Bone marrow (tissue), 2 donors: ENCODE data around the gene TSPAN32.
"Not testable (repeated sequence)": the region's sequence is repeated elsewhere in the genome, so short reads cannot be mapped to it uniquely, and the experiment has no call there.

Experiments used
- DNase-seq, 2 donors: peaks; one replicate each; lab custom pipeline; 2025; lab: John Stamatoyannopoulos, UW

The TSPAN32 gene

GRCh38 chr11:2267306-2267850, 34.4 kb upstream of the TSPAN32 start:
- DNase-seq: no peak

- no peak for DNase-seq
These were observed 33.7 kb upstream of the TSPAN32 start for GRCh38 chr11:2267851-2268728.

- DNase-seq: peak; percentile 78 to 82
These were observed 32.8 kb upstream of the TSPAN32 start for GRCh38 chr11:2268729-2269600.

DNA sequence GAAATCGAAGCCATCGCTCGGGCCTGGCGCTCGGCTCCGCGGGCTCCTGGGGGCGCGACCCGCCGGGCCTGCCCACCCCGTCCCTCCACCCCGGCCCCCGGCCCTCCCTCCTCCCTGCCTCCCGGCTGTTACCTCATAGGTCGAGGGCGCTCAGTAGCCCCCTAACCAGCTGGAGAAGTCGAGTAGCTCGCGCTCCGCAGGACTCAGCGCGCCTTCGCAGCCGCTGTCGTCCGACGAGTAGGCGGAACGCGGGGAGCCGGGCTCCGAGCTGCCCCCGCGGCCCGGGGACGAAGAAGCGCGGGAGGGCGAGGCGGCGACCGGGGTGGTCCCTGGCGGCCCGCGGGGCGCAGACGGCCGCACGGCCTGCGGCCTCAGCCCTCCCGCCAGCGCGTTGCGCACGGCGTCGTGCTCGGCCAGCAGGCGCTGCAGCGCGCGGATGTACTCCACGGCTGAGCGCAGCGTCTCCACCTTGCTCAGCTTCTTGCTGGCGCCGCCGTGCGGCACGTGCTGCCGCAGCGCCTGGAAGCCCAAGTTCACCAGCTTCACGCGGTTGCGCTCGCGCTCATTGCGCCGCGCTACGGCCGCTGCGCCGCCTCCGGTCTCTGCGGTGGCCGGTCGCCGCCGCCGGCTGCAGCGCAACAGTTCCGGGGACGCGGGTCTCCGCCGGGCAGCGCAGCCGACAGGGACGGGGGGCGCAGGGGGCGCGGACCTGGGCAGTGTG, 32.1 kb upstream of the TSPAN32 start:
- peak; percentile 8 to 69 for DNase-seq

DNA sequence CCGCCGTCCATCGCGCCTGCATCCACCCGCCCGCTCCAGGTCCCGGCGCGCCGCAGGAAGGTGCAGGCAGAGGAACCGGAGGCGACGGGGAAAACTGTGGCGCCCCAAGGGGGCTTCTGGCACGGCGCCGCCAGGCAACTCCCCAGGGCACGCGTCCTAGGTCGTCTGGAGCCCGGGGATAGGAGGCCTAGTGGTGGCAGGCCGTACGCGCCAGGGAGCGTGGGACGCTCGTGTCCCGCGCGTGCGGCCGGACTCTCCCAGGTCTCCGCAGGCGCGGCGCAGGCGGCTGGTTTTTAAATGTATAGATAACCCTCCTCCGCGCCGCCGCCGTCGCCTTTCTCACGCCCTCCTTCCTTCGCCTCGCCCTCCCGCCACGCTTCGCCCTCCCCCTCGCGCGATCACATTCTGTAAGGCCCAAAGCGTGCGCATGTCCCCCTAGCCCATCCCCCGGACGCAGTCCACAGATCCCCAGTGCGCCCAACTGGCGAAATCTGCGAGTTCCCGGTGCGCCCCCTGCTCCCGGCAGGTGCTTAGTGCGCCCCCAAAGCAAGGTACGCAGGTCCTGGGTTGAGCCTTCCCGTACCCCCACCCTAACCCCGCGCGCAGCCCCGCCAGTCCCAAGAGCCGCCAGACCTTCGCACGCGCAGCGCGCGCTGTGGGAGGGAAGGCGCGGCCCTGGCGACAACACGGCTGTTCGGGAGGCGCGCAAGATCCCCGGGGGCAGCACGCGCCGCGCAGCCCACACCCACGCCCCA, 31.3 kb upstream of the TSPAN32 start, which contains the start of gene ASCL2:
TSS of gene ASCL2 (minus strand) at position 267 of the 755 bp plus-strand sequence. CDS start at position 11, 256 bp downstream.
- DNase-seq: peak in 1 of 2 donors; percentile 29

GRCh38 chr11:2271077-2271326, 30.8 kb upstream of the TSPAN32 start:
- DNase-seq: peak in 1 of 2 donors; percentile 46

DNA sequence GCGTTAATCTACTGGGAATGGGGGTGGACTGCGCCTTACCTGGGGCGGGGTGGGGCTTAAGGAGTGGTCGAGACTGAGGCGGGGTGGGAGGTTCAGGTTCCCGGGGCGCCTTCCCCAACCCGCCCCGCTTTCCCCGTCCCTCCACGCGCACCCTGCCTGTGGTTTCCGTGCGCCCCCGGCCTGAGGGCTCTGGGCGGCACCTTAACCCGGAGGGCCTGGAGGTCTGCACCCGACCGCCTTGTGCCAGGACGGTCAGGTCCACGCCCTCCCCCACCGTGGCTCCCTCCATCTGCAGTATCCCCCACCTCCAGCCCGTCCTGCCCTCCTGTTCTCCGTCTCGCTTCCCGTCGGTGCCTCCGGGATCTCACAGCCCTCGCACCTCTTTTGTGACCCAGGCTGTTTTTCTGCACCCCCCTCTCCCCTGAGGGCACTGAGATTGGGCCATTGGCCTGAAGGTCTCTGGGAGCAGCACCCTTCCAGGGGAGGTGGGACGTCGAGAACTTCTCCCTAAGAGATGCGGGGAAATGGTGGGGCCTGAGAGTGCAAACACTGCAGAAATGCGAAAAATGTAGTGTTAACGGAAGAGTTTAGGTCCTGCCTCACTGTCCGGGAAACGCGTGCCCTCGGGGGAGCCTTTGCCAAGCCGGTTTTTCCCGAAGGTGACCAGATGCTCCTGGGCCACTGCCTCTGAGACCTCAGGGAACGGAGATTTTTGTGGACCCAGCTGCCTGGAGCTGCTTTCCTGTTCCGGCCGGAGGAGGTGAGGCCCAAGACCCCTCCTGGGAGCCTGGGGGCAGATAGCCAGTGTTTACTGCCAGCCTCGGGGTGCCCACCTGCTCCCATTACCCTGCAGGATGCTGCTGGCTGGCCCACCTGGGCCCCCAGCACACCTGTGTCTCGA, 30.2 kb upstream of the TSPAN32 start:
- no peak for DNase-seq

- no peak for DNase-seq
These were observed 29.4 kb upstream of the TSPAN32 start for GRCh38 chr11:2272228-2272945.

DNA sequence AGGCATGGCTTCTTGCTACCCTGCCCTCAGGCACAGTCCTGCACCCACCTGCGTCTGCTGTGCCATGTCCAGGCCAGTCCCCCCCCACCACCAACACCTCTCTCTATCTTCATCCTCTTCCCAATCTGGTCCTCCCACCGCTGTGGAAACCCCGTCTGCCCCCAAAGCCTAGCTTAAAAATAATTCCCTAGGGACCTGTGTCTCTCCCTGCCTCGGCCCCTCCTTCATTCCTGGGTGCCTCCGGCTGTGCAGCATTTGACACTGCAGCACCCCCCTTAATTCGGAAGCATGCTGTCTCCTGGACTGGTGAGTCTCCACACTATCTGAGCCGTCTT, 28.9 kb upstream of the TSPAN32 start:
- DNase-seq: no peak

GRCh38 chr11:2273311-2273710, 28.5 kb upstream of the TSPAN32 start:
- DNase-seq: no peak

- no peak for DNase-seq
These were observed 28.0 kb upstream of the TSPAN32 start for GRCh38 chr11:2273771-2274170.

GRCh38 chr11:2275334-2276279, 26.2 kb upstream of the TSPAN32 start:
- no peak for DNase-seq

DNA sequence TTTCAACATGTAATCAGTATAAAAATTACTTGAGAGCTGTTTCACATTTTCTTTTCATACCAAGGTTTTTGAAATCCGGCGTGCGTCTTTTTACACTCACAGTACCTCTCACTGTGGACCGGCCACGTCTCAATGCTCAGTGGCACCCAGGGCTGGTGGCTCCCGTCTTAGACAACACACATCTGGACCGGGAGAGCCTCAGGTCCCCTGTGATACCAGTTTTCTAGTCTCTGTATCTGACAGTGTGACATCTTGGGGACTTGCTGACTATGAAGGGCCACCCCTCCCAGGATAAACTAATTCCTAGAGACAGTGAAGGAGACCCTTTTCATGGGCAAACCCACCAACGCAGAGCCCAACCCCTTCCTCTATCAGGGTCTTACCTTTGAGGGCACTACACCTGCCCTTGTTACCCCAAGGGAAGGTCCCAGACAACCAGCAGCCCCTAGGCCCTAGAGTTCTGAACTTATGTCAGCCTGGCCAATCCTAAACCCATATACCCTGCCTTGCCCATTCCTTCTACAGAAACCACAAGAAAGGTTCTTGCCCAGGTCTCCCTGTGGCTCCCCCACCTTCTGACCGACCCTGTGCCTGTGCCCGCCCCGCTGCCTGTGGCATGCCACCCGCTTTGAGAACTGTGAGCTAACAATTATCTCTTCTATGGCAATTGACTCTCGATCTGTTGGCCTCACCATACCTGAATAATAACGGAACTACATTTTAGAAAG, 25.4 kb upstream of the TSPAN32 start:
- no peak for DNase-seq

DNA sequence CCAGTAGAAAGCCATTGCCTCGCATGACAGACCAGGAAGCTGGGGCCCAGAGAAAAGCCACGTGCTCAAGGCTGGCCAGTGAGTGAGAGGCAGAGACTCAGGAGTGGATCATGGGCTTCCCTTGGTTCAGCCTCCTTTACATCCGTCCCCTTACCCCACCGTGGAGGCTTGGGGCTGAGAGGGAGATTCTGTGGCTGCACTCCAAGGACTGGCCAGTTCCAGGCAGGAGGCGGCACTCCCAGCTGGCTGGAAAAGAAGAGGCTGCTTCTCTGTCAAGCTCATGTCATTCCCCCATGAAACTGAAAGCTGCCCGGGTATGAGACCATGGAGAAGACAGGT, 24.8 kb upstream of the TSPAN32 start:
- DNase-seq: no peak

- no peak for DNase-seq
These were observed 23.8 kb upstream of the TSPAN32 start for GRCh38 chr11:2277933-2278523.

- no peak for DNase-seq
These were observed 21.6 kb upstream of the TSPAN32 start for GRCh38 chr11:2280208-2280607.

DNA sequence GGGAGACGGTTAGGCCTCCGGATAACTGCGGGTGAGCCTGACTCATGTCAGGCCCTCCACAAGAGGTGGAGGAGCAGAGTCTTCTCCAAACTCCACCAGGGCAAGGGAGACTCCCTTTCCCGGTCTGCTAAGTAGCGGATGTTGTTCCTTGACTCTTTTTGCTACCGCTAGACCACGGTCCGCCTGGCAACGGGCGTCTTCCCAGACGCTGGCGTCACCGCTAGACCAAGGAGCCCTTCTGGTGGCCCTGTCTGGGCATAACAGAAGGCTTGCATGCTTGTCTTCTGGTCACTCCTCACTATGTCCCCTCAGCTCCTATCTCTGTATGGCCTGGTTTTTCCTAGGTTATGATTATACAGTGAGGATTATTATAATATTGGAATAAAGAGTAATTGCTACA, 15.5 kb upstream of the TSPAN32 start:
- DNase-seq: not testable (repeated sequence)

- no peak for DNase-seq
These were observed 14.7 kb upstream of the TSPAN32 start for GRCh38 chr11:2287091-2287490.
